Germinal center (tissue), 1 donor: ENCODE results near the gene C1QA.
"Not testable (repeated sequence)": the region's sequence is repeated elsewhere in the genome, so short reads cannot be mapped to it uniquely, and the experiment has no call there.

ENCODE experiments used
- DNase-seq: peaks from one replicate; pipeline ENCODE4 v3.0.0; 2012; ENCODE audit warnings: mixed read lengths, low spot score

C1QA gene

DNA sequence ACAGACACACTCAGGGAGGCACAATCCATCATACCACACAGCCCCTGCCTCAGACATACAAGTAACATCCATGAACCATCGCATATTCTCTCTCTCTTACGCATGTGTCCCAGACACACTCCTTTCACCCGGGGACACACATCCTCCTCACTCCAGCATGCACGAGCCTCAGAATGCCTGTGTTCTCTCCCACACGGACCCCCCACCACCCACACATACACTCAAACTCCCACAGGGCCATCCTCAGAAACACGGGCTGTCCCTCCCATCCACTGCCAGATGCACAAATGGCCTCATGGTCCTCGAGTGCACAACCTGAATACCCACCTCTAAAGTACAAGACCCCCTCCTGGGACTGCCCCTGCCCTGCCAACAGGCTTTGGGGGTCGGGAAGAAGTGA is 4.8 kb downstream of the C1QA start:
- DNase-seq: no peak

GRCh38 chr1:22641906-22642636 is 5.6 kb downstream of the C1QA start:
- DNase-seq: peak; percentile 80

DNA sequence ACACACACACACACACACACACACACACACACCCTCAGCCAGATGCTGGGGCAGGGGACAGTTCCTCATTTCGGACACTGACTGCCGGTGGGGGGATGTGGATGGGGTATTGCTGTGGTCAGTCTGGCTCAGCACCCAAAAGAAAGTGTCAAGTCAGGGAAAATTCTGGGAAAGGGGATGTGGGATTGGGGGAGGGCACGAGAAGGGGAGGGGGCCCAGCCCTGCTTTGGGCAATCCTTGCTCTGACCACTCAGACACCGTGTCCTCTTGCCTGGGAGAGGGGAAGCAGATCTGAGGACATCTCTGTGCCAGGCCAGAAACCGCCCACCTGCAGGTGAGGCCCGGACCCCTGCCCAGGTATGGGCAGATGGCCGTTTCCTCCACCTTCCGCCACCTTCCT is 7.0 kb downstream of the C1QA start, which contains the start of gene C1QC:
TSS of gene C1QC (plus strand) at position 253 of the 400 bp plus-strand sequence. CDS start 391 bp downstream, outside the sequence.
- no peak for DNase-seq

GRCh38 chr1:22643928-22644327 is 7.5 kb downstream of the C1QA start:
- DNase-seq: no peak

GRCh38 chr1:22645931-22646330 is 9.5 kb downstream of the C1QA start:
- DNase-seq: no peak

DNA sequence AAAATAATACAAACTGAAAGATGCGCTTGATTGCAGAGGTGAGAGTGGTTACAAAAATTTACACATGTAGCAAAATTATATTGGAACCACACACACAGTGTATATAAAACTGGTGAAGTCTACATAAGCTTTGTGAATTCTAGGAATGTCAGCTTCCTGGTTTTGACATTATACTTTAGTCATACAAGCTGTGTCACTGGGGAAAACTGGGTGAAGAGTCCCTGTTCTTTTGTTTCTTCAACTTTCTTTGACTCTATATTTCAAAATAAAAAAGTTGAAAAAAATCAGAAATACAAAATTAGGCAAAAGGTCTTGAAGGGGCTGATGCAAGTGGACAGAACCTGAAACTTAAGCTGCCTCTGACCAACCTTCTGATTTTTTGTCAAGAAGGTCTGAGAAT is 10.0 kb downstream of the C1QA start:
- DNase-seq: no peak

GRCh38 chr1:22650089-22650693 is 13.8 kb downstream of the C1QA start:
- no peak for DNase-seq

GRCh38 chr1:22651941-22652856 is 15.8 kb downstream of the C1QA start:
- no peak for DNase-seq

GRCh38 chr1:22652881-22653316 is 16.5 kb downstream of the C1QA start, which contains the start of gene C1QB:
Gene C1QB, plus strand, starts transcription at chr1:22653236. Its CDS starts 6,227 bp downstream, at chr1:22659463.
- no peak for DNase-seq

DNA sequence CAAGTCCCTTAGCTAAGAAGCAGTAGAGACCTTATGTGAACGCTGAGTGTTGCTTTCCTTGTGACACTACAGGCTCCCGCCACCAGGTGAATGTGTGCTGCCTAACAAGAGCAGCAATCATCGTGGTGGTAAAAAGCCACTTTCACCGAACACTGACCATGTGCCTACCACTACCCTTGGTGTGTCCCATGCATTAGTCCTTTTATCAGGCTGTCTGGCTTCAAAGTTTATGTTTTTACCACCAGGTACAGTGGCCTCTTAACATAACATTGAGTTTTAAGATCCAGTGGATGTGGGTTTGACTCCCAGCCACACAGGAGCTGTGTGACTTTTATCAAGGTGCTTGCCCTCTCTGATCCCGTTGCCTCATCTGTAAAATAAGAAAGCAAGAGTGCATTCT is 18.3 kb downstream of the C1QA start:
- DNase-seq: no peak

DNA sequence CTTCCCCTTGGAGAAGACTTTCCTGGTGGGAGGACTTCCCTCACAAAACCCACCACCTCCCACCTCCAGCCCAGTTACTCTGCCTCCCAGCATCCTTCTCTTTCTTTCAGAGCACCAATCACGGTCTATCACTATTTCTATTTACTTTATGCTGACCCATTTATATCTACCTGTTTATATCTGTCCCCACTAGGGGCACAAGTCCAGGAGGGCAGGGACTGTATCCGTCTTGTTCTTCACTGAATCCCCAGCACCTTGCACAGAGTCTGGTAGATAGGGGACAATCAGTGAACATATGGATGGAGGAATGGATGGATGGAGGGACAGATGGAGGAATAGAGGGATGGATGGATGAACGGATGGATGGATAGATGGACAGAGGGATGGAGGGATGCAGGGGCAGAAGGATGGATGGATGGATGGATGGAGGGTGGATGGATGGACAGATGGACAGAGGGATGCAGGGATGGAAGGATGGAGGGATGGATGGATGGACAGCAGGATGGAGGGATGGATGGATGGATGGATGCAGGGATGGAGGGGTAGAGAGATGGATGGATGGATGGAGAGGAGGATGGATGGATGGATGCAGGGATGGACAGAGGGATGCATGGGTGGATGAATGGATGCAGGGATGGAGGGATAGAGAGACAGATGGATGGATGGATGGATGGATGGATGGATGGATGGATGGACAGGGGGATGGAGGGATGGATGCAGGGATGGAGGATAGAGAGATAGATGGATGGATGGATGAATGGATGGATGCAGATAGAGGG is 22.1 kb downstream of the C1QA start:
- no peak for DNase-seq

GRCh38 chr1:22660716-22661241 is 24.4 kb downstream of the C1QA start:
- no peak for DNase-seq

DNA sequence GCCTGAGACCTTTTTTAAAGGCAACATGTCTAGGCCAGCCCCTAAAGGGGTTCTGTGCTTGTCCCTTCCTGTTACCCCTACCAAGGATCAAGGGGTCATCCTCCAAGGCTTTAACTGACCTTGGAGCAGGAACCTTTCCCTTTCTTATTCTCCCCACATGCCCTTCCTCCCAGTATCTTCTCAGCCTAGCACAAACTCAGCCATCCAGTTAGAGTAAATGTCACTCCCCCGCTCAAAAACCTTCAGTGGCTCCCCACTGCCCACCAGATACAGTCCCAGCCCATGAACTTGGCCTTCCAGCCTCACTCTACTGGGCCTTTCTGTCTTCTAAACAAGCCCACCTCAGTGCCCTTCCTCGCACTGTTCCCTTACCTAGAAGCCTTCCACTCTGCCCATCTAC is 25.5 kb downstream of the C1QA start:
- DNase-seq: no peak

DNA sequence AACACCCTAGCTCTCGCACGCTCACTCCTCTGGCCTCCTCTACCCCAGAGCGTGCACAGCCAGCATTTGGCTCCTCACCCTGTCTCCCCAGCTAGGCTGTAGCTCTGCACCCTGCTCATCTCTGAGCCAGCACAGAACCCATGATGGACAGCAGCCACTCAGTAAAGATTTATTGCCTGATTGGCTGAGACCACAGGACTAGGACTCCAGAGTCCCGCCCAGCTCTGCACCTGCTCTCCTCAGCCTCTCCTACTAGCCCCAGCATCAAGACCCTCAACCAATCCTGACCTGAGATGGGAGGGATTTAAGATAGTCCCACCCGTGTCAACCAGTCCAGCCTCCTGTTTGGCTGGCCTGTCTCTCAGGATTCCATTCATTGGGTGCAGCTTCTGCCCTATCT is 25.9 kb downstream of the C1QA start:
- peak; percentile 64 for DNase-seq

DNA sequence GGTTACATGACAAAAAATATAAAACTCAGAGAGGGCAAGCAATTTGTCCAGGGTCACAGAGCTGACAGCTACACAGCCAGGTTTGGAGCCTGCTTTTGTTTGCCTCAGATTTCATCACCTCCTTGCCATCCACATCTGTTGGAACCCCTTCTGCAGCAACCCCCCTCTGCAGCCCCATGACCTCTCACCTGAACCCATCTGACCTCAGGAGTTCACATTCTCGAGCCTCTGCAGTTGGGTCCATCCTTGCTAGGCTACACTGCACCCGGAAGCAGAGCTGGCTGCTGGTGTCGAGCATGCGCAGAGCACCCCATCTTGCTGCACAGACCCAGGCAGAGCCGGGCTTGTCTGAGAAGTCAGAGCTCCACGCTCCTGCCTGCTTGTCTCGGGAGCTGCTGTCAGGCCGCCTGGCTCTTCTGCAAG is 26.6 kb downstream of the C1QA start:
- no peak for DNase-seq

DNA sequence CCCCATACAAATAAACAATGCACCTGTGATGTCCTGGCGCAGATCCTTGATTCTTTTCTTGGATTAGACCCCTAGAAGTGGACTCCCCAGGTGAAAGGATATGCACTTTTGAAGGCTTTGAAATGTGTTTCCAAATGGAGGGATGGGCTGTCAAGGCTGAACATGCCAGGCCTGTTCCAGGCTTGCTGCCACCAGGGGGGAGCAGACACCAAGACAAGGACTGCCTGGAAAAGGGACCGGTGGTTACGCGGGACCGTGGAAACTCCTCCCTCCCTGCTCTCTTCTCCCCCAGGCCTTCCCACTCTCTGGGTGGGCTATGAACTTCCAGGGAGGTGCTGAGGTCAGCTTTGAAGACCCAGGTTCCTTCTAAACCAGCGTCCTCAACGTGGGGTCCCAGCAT is 29.3 kb downstream of the C1QA start:
- DNase-seq: no peak

- no peak for DNase-seq
Measured at GRCh38 chr1:22666412-22666811, 30.0 kb downstream of the C1QA start.

- not testable (repeated sequence) for DNase-seq
Measured at GRCh38 chr1:22668840-22669239, 32.4 kb downstream of the C1QA start.

GRCh38 chr1:22670352-22670975 is 34.0 kb downstream of the C1QA start:
- no peak for DNase-seq

DNA sequence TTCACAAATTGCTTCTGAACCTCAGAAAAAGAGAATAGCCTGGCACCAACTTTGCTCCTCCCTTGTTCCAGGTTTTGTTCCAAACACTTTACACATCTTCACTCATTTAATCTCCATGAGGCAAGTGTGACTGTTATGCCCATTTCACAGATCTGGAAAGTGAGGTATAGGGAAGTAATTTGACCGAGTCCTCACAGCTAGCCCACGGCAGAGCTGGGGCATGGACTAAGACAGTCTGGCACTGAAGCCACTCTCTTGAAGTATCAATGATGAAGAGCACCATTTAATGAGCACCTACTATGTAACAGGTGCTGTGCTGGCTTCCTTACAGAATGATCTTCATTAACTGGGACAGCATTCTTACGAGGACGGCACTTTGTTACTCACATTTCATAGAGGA is 35.6 kb downstream of the C1QA start:
- DNase-seq: no peak
